ENCODE results near the gene CPE.

CPE gene

GRCh38 chr4:165437691-165438090 lies 58.9 kb downstream of the CPE start:
- no peak for DNase-seq (ENCODE audit: low read depth)
- H3K4me3 ChIP-seq (ENCODE audit: low read depth, low read length), result no peak overlapping the region
- TF ChIP-seq, protein P1, sequence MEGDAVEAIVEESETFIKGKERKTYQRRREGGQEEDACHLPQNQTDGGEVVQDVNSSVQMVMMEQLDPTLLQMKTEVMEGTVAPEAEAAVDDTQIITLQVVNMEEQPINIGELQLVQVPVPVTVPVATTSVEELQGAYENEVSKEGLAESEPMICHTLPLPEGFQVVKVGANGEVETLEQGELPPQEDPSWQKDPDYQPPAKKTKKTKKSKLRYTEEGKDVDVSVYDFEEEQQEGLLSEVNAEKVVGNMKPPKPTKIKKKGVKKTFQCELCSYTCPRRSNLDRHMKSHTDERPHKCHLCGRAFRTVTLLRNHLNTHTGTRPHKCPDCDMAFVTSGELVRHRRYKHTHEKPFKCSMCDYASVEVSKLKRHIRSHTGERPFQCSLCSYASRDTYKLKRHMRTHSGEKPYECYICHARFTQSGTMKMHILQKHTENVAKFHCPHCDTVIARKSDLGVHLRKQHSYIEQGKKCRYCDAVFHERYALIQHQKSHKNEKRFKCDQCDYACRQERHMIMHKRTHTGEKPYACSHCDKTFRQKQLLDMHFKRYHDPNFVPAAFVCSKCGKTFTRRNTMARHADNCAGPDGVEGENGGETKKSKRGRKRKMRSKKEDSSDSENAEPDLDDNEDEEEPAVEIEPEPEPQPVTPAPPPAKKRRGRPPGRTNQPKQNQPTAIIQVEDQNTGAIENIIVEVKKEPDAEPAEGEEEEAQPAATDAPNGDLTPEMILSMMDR (IDR thresholded peaks at IDR 0.05; ENCODE audit: insufficient read depth, low read depth, low read length, missing control alignments), result no peak

- no peak for DNase-seq (ENCODE audit: low read depth)
Measured at GRCh38 chr4:165439344-165439743, 60.5 kb downstream of the CPE start.

GRCh38 chr4:165439981-165440380 lies 61.2 kb downstream of the CPE start:
- TF ChIP-seq, protein P1 (IDR thresholded peaks at IDR 0.05; ENCODE audit: insufficient read depth, low read depth, low read length, missing control alignments), result no peak
- no peak overlapping the region for H3K4me3 ChIP-seq (ENCODE audit: low read depth, low read length)
- DNase-seq (ENCODE audit: low read depth), result no peak

More at GRCh38 chr4:165439344-165439743, 60.5 kb downstream of the CPE start:
- TF ChIP-seq, protein P1 (IDR thresholded peaks at IDR 0.05; ENCODE audit: insufficient read depth, low read depth, low read length, missing control alignments), result no peak
- H3K4me3 ChIP-seq (ENCODE audit: low read depth, low read length), result no peak overlapping the region

DNA sequence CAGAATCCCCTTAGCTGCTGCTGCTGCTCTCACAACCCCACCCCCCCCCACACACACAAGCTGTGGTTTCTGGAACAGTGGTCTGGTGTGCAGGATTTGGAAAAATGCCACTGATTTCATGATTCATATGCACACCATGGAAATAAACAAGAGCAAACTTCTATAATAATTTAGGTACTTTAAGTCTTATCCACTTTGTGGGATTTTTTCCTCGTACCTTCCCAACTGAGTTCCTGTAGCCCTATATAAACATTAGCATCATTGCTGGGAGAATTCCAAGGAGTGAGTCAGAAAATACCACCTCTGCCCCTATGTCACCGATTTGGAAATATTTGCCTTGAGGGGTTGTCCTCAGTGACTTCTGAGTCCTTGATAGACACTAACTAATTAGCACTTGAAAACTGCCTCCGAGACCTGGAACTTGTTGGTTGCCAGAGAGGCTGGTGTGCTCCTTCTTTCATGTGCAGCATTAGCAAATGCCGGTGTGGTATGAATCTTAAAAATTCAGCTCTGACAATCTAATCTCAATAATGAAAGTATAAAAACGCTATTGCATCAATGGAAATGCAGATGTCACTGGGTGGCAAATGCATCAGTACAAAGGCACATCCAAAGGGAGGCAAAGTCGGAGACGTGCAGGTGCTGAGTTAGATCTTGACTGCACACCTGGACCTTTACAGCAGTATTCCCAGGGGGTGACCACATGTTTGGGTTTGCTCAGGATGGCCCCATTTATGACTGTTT lies 61.8 kb downstream of the CPE start:
- H3K4me3 ChIP-seq (ENCODE audit: low read depth, low read length), result no peak overlapping the region
- DNase-seq (ENCODE audit: low read depth), result no peak
- TF ChIP-seq, protein P1 (IDR thresholded peaks at IDR 0.05; ENCODE audit: insufficient read depth, low read depth, low read length, missing control alignments), result no peak

- no peak overlapping the region for H3K4me3 ChIP-seq (ENCODE audit: low read depth, low read length)
- no peak for DNase-seq (ENCODE audit: low read depth)
- TF ChIP-seq, protein P1 (IDR thresholded peaks at IDR 0.05; ENCODE audit: insufficient read depth, low read depth, low read length, missing control alignments), result no peak
Measured at GRCh38 chr4:165443276-165443675, 64.5 kb downstream of the CPE start.

DNA sequence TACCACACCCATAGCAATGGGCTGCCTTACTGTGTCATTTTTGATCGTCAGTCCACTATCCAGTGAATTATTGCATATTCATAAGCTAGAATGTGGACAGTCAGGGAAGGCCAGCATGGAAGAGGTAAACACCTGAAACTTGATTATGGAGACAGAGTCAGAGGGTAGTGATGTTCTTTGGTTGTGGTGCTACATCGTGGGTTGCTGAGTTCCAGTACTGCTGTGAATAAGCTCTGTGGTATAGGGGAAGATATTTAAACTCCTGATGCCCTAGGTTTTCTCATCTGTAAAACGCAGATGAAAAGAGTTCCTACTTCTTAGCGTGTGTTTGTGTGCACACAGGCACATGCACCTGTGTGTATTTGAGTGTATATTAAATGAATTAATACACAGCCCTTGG lies 69.9 kb downstream of the CPE start:
- TF ChIP-seq, protein P1 (IDR thresholded peaks at IDR 0.05; ENCODE audit: insufficient read depth, low read depth, low read length, missing control alignments), result no peak
- no peak overlapping the region for H3K4me3 ChIP-seq (ENCODE audit: low read depth, low read length)
- DNase-seq (ENCODE audit: low read depth), result no peak

GRCh38 chr4:165449333-165449732 lies 70.5 kb downstream of the CPE start:
- TF ChIP-seq, protein P1 (IDR thresholded peaks at IDR 0.05; ENCODE audit: insufficient read depth, low read depth, low read length, missing control alignments), result no peak
- no peak for DNase-seq (ENCODE audit: low read depth)
- H3K4me3 ChIP-seq (ENCODE audit: low read depth, low read length), result no peak overlapping the region

All from GM12865 (cell line).